ENCODE results near the gene POU6F2. TPM values are rescaled to one million over a fixed set of nuclear protein-coding genes. Genes with fewer than 3 reads are reported as not detected.

Gene POU6F2
- polyA plus RNA-seq, 2 of the 4 experiments (the other 2 are of a cell fraction) = not detected

GRCh38 chr7:39042670-39043069 lies 65.0 kb downstream of the POU6F2 start:
- Histone ChIP-seq H3K4me2 (no peak overlapping the region), H3K27ac (no peak overlapping the region), H3K4me1 (no peaks in the 10 kb centered on the region), H3K9me3 (no peaks in the 10 kb centered on the region), H3K4me3 (no peak overlapping the region)
- FAIRE-seq = no peak
- TF ChIP-seq CBX8 (IDR thresholded peaks at IDR 0.05) (no peak), FOSL2 (IDR thresholded peaks at IDR 0.05) (no peak), FOSL2 (CRISPR knock-in tag; IDR thresholded peaks at IDR 0.05) (no peak), ESRRA (IDR thresholded peaks at IDR 0.05; ENCODE audit: borderline replicate concordance, low read length) (no peak), RFX5 (IDR thresholded peaks at IDR 0.05) (no peak), TP53 (CRISPR knock-in tag; IDR thresholded peaks at IDR 0.05) (no peak), CHD2 (IDR thresholded peaks at IDR 0.05; ENCODE audit: low read length, partially characterized antibody) (no peak), CTCF (IDR thresholded peaks at IDR 0.05) (no peak), SMC3 (IDR thresholded peaks at IDR 0.05) (no peak), SREBF2 (IDR thresholded peaks at IDR 0.05) (no peak), HDAC2 (IDR thresholded peaks at IDR 0.05) (no peak), EHMT2 (IDR thresholded peaks at IDR 0.05; ENCODE audit: low read depth) (no peak), POLR2AphosphoS2 (conservative IDR thresholded peaks at IDR 0.05; ENCODE audit: low read length) (no peak), ZFP36 (IDR thresholded peaks at IDR 0.05; ENCODE audit: borderline replicate concordance, partially characterized antibody) (no peak), JUNB (IDR thresholded peaks at IDR 0.05) (no peak), BCL3 (IDR thresholded peaks at IDR 0.05) (no peak), PHF8 (IDR thresholded peaks at IDR 0.05; ENCODE audit: borderline replicate concordance, low read depth) (no peak), CBX2 (IDR thresholded peaks at IDR 0.05; ENCODE audit: borderline replicate concordance, low read depth) (no peak), RNF2 (IDR thresholded peaks at IDR 0.05; ENCODE audit: borderline replicate concordance, low read depth) (no peak)
- DNase-seq (ENCODE audit: low read depth in 1 of 2, low spot score in 1 of 2) = no peak
- ATAC-seq = no peak
- POLR2A ChIA-PET = no interaction called here
- CTCF ChIA-PET = no interaction called here
- 0% methylated on average over 1 of the region's 1 CpG for WGBS (ENCODE audit: missing lambda C conversion rate)

GRCh38 chr7:39043531-39043930 lies 65.8 kb downstream of the POU6F2 start:
- H3K4me2 ChIP-seq = no peak overlapping the region
- DNase-seq (ENCODE audit: low read depth in 1 of 2, low spot score in 1 of 2) = no peak
- no peak for ATAC-seq
- H3K9me3 ChIP-seq = no peaks in the 10 kb centered on the region
- no peak for FAIRE-seq
- POLR2A ChIA-PET = no interaction called here
- no peaks in the 10 kb centered on the region for H3K4me1 ChIP-seq
- H3K27ac ChIP-seq = no peak overlapping the region
- CTCF ChIA-PET = no interaction called here
- TF ChIP-seq RCOR1 (IDR thresholded peaks at IDR 0.05; ENCODE audit: low read depth, low read length) = no peak
- TF ChIP-seq ZC3H11A (IDR thresholded peaks at IDR 0.05) = no peak
- TF ChIP-seq CBX2 (IDR thresholded peaks at IDR 0.05; ENCODE audit: borderline replicate concordance, low read depth) = no peak
- no peak for TF ChIP-seq TFCP2L1 (CRISPR knock-in tag; IDR thresholded peaks at IDR 0.05)
- no peak for TF ChIP-seq HOXA7 (CRISPR knock-in tag; IDR thresholded peaks at IDR 0.05)
- no peak for TF ChIP-seq TP53 (CRISPR knock-in tag; IDR thresholded peaks at IDR 0.05)
- no peak for TF ChIP-seq HMGXB4 (CRISPR knock-in tag; IDR thresholded peaks at IDR 0.05; ENCODE audit: borderline replicate concordance)
- TF ChIP-seq FOSB (CRISPR knock-in tag; IDR thresholded peaks at IDR 0.05) = no peak
- TF ChIP-seq KDM5A (IDR thresholded peaks at IDR 0.05) = no peak
- no peak for TF ChIP-seq ZSCAN20 (CRISPR knock-in tag; IDR thresholded peaks at IDR 0.05)
- no peak for TF ChIP-seq POLR2AphosphoS2 (conservative IDR thresholded peaks at IDR 0.05; ENCODE audit: low read length)
- TF ChIP-seq CBX8 (IDR thresholded peaks at IDR 0.05) = no peak
- no peak for TF ChIP-seq MAFK (IDR thresholded peaks at IDR 0.05; ENCODE audit: partially characterized antibody)
- 13% methylated on average over 2 of the region's 2 CpGs for WGBS (ENCODE audit: missing lambda C conversion rate)
- no peak overlapping the region for H3K4me3 ChIP-seq
